Measurements from ENCODE around the gene NFYC.

The NFYC gene

DNA sequence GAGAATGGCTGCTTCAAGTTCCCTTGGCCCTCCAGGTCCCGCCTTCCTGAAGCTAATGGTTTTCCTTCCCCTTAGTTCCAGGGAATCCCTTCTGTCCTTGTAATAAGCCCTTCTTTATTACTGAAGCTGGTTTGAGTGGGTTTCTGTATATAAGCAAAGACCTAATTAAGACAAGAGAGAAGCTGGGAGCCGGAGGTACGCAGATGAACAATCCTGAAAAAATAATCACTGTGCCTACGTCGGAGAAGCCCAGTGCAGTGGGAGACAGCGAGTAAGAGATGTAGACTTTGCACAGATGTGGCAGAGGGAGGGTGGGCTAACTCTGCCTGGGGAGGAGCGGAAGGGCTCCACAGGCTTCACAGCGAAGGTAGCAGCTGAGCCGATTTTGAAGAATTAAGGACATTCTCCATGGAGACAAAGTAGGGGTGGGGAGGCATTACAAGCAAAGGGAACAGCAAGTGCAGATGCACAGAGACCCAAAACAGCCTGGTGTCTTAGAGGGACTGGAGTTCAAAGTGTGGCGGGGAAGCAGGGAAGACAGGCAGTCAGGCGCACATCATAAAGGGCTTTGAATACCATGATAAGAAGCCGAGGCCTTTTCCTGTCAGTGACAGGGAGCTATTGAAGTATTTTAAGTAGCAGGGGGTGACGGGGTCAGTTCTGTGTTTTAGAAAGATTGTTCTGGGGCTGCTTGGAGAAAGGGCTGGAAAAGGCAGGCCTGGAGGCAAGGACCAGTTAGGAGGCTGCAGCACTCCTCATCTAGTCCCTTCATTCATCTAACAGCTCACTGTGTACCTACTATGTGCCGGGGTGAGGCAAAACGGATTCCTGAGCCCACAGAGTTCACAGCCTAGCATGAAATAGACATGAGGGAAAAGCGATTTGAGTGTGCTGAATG is 32.5 kb upstream of the NFYC start:
- TF ChIP-seq SIN3A (IDR thresholded peaks at IDR 0.05; ENCODE audit: borderline replicate concordance, insufficient read depth, low read length) = no peak
- TF ChIP-seq, protein P1, sequence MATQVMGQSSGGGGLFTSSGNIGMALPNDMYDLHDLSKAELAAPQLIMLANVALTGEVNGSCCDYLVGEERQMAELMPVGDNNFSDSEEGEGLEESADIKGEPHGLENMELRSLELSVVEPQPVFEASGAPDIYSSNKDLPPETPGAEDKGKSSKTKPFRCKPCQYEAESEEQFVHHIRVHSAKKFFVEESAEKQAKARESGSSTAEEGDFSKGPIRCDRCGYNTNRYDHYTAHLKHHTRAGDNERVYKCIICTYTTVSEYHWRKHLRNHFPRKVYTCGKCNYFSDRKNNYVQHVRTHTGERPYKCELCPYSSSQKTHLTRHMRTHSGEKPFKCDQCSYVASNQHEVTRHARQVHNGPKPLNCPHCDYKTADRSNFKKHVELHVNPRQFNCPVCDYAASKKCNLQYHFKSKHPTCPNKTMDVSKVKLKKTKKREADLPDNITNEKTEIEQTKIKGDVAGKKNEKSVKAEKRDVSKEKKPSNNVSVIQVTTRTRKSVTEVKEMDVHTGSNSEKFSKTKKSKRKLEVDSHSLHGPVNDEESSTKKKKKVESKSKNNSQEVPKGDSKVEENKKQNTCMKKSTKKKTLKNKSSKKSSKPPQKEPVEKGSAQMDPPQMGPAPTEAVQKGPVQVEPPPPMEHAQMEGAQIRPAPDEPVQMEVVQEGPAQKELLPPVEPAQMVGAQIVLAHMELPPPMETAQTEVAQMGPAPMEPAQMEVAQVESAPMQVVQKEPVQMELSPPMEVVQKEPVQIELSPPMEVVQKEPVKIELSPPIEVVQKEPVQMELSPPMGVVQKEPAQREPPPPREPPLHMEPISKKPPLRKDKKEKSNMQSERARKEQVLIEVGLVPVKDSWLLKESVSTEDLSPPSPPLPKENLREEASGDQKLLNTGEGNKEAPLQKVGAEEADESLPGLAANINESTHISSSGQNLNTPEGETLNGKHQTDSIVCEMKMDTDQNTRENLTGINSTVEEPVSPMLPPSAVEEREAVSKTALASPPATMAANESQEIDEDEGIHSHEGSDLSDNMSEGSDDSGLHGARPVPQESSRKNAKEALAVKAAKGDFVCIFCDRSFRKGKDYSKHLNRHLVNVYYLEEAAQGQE (IDR thresholded peaks at IDR 0.05; ENCODE audit: insufficient read depth in 1 of 2, low read depth in 2 of 2, low read length in 2 of 2) = no peak
- no peak for TF ChIP-seq POLR2AphosphoS5 (IDR thresholded peaks at IDR 0.05; ENCODE audit: low read depth, low read length)
- no peak for TF ChIP-seq FOXP2 (optimal IDR thresholded peaks at IDR 0.05; ENCODE audit: borderline replicate concordance, extremely low read depth, extremely low read length, insufficient read depth)
- no peak for TF ChIP-seq TAF1 (IDR thresholded peaks at IDR 0.05; ENCODE audit: borderline replicate concordance, insufficient read depth, low read length)

DNA sequence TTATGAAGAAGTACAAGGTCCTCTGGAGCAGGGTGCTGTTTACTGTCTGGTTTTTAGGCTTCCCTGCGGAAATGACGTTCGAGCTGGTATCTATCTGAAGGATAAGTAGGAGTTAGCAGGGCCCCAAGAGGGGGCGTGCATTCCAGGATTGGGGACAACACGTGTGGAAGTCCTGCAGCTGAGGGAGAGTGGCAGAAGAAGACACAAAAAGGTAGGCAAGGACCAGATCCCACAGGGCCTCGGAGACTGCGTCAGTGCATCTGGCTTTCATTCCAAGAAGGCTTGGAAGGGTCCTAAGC is 31.9 kb upstream of the NFYC start:
- TF ChIP-seq, protein P1 (IDR thresholded peaks at IDR 0.05; ENCODE audit: insufficient read depth in 1 of 2, low read depth in 2 of 2, low read length in 2 of 2) = no peak
- TF ChIP-seq SIN3A (IDR thresholded peaks at IDR 0.05; ENCODE audit: borderline replicate concordance, insufficient read depth, low read length) = no peak
- TF ChIP-seq TAF1 (IDR thresholded peaks at IDR 0.05; ENCODE audit: borderline replicate concordance, insufficient read depth, low read length) = no peak
- TF ChIP-seq FOXP2 (optimal IDR thresholded peaks at IDR 0.05; ENCODE audit: borderline replicate concordance, extremely low read depth, extremely low read length, insufficient read depth) = no peak
- no peak for TF ChIP-seq POLR2AphosphoS5 (IDR thresholded peaks at IDR 0.05; ENCODE audit: low read depth, low read length)

DNA sequence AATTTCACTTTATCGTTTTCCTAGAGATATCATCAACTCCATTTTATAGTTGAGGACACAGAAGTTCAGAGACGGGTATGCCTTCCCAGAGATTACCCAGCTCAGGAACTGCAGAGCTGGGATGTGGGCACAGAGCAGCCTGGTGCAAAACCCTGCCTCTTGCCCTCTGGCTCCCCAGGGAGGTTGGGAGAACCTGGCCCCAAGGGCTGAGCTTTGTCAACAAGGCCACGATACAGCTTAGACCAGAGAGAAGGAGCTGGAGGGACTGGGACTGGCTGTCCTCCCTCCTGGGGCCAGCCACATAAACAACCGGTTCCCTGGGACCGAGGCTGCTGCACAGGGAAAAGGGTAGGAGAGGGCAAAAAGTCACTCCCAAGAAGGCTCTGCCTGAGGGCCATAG is 29.8 kb upstream of the NFYC start:
- TF ChIP-seq TAF1 (IDR thresholded peaks at IDR 0.05; ENCODE audit: borderline replicate concordance, insufficient read depth, low read length) = no peak
- TF ChIP-seq FOXP2 (optimal IDR thresholded peaks at IDR 0.05; ENCODE audit: borderline replicate concordance, extremely low read depth, extremely low read length, insufficient read depth) = no peak
- no peak for TF ChIP-seq SIN3A (IDR thresholded peaks at IDR 0.05; ENCODE audit: borderline replicate concordance, insufficient read depth, low read length)
- TF ChIP-seq POLR2AphosphoS5 (IDR thresholded peaks at IDR 0.05; ENCODE audit: low read depth, low read length) = no peak
- TF ChIP-seq, protein P1 (IDR thresholded peaks at IDR 0.05; ENCODE audit: insufficient read depth in 1 of 2, low read depth in 2 of 2, low read length in 2 of 2) = no peak

DNA sequence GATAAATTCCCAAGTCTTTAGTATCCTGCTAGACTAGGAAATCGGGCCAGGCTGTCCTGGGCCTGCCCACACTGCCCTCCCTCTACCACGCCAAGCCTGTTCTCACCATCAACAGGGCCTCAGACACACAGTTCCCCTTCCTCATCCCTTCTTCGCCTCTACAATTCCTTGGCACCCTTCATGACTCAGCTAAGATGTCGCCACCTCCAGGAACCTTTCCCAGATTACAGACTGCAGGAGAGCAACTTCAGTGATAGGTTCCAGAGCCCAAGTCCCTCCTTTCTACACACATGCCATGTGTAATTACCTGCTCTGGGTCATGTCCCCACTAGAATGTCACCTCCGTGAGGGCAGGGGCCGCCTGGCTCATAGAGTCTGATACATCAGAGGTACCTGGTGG is 29.4 kb upstream of the NFYC start:
- no peak for TF ChIP-seq FOXP2 (optimal IDR thresholded peaks at IDR 0.05; ENCODE audit: borderline replicate concordance, extremely low read depth, extremely low read length, insufficient read depth)
- TF ChIP-seq TAF1 (IDR thresholded peaks at IDR 0.05; ENCODE audit: borderline replicate concordance, insufficient read depth, low read length) = no peak
- TF ChIP-seq, protein P1 (IDR thresholded peaks at IDR 0.05; ENCODE audit: insufficient read depth in 1 of 2, low read depth in 2 of 2, low read length in 2 of 2) = no peak

Measured in PFSK-1 (cell line).